Chondrocyte (in vitro differentiated cells): ENCODE data around the gene RHOC. TPM values are rescaled to one million over a fixed set of nuclear protein-coding genes. Genes with fewer than 3 reads are reported as not detected.
"Not testable (repeated sequence)": the region's sequence is repeated elsewhere in the genome, so short reads cannot be mapped to it uniquely, and the experiment has no call there.

ENCODE experiments used
- DNase-seq: peaks from one replicate; pipeline ENCODE4 v3.0.0; 2021; ENCODE audit warnings: mixed read lengths, low spot score
- H3K27ac Mint-ChIP-seq: one replicate; pipeline ENCODE4 v1.8.0; 2021; ENCODE audit warnings: mild to moderate bottlenecking, moderate library complexity, mixed read lengths; ENCODE audit not compliant: unreplicated experiment
- H3K27me3 Mint-ChIP-seq: 2 replicates; pipeline ENCODE4 v1.8.0; 2021; ENCODE audit warnings: low read depth, mixed read lengths
- H3K36me3 Mint-ChIP-seq: 2 replicates; pipeline ENCODE4 v1.8.0; 2021; ENCODE audit warnings: low read depth, mixed read lengths
- H3K4me1 Mint-ChIP-seq: 2 replicates; pipeline ENCODE4 v1.8.0; 2021; ENCODE audit warnings: low read depth, mild to moderate bottlenecking, mixed read lengths
- H3K4me3 Mint-ChIP-seq: one replicate; pipeline ENCODE4 v1.8.0; 2021; ENCODE audit warnings: mild to moderate bottlenecking, moderate library complexity, mixed read lengths; ENCODE audit not compliant: unreplicated experiment
- H3K9me3 Mint-ChIP-seq: 2 replicates; pipeline ENCODE4 v1.8.0; 2021; ENCODE audit warnings: low read depth, mixed read lengths
- CTCF ChIP-seq: fragments of 200-600 bp; sonication (generic); IDR thresholded peaks from 2 replicates; pipeline ENCODE4 v1.5.0; 2021; ENCODE audit warnings: antibody characterized with exemption, mild to moderate bottlenecking, moderate library complexity
- total RNA-seq: library from RNA; stranded (reverse); gene quantifications from 3 replicates; pipeline ENCODE4 v1.2.1, GENCODE V29; 2021

The RHOC gene
- total RNA-seq, 1 donor from 2014 or later, result 446 TPM

- Mint-ChIP-seq H3K4me3 (no peak overlapping the region), H3K27me3 (no peaks in the 10 kb centered on the region), H3K36me3 (no peaks in the 10 kb centered on the region), H3K9me3 (no peaks in the 10 kb centered on the region), H3K27ac (no peak overlapping the region), H3K4me1 (peaks cover 8% of the 10 kb centered on the region)
- no peak for DNase-seq
- no peak for TF ChIP-seq CTCF
Measured at GRCh38 chr1:112727716-112728115, 20.8 kb upstream of the RHOC start.

DNA sequence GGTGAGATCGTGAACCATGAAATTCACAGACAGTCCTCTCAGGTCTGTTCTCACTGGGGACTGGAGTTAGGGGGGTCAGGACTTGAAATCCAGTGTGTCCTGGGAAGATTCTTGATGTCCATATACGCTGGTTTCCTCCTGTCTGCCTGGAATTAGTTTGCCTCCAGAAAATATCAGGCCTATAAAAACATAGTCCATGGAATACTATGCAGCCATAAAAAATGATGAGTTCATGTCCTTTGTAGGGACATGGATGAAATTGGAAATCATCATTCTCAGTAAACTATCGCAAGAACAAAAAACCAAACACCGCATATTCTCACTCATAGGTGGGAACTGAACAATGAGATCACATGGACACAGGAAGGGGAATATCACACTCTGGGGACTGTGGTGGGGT lies 17.3 kb upstream of the RHOC start:
- H3K27me3 Mint-ChIP-seq, DNase-seq, H3K9me3 Mint-ChIP-seq, H3K4me3 Mint-ChIP-seq, H3K27ac Mint-ChIP-seq, H3K36me3 Mint-ChIP-seq: not testable (repeated sequence)
- H3K4me1 Mint-ChIP-seq, result peaks cover 12% of the 10 kb centered on the region

DNA sequence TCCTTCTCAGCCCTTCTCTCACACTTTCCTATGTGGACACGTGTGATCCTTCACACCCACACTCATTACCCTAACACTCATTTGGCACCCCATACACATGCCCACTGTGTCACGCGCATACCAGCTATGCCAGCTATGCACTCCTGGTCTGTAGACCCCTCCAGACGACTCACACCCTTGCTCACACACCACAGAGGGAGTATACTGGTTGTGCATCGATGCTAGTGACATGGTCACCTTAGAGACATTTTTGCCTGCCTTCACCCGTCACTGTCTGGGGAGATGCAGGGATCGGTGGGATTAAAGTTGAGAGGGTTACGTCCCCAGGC lies 16.5 kb upstream of the RHOC start:
- Mint-ChIP-seq H3K27ac (no peak overlapping the region), H3K36me3 (no peaks in the 10 kb centered on the region), H3K4me1 (peaks cover 14% of the 10 kb centered on the region), H3K9me3 (no peaks in the 10 kb centered on the region), H3K4me3 (no peak overlapping the region), H3K27me3 (peaks cover 3% of the 10 kb centered on the region)
- DNase-seq, result no peak
- no peak for TF ChIP-seq CTCF

- Mint-ChIP-seq H3K36me3 (no peaks in the 10 kb centered on the region), H3K9me3 (no peaks in the 10 kb centered on the region), H3K4me3 (peak overlapping the region; percentile 38), H3K27ac (no peak overlapping the region), H3K4me1 (peaks cover 14% of the 10 kb centered on the region), H3K27me3 (peaks cover 3% of the 10 kb centered on the region)
- TF ChIP-seq CTCF, result peak; percentile 16
- DNase-seq, result no peak
Measured at GRCh38 chr1:112722601-112723510, 15.9 kb upstream of the RHOC start.

DNA sequence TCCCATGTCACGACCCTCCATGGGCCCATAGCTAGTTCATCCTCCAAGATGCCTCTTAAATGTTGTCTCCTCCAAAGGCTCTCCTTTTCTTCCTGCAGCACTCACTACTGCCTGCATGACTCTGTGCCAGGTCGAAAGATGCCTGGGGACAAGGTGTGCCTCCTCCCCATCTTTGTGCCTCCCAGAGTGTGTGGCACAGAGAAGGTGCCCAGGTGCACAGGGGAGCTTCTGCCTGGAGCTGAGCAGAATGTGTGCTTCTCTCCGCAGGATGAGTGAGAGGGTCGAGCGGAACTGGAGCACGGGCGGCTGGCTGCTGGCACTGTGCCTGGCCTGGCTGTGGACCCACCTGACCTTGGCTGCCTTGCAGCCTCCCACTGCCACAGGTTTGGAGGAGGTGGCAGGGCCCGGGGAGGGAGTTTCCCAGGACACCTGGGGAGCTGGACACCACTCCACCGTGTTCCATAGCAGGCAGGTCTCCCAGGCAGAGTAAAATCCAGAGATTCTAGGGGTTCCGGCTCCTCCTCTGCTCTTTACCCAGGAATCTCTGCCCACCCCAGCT lies 15.1 kb upstream of the RHOC start:
- no peak for DNase-seq
- Mint-ChIP-seq H3K36me3 (no peaks in the 10 kb centered on the region), H3K9me3 (no peaks in the 10 kb centered on the region), H3K4me1 (peaks cover 14% of the 10 kb centered on the region), H3K27ac (no peak overlapping the region), H3K27me3 (peaks cover 3% of the 10 kb centered on the region), H3K4me3 (no peak overlapping the region)
- TF ChIP-seq CTCF, result no peak

DNA sequence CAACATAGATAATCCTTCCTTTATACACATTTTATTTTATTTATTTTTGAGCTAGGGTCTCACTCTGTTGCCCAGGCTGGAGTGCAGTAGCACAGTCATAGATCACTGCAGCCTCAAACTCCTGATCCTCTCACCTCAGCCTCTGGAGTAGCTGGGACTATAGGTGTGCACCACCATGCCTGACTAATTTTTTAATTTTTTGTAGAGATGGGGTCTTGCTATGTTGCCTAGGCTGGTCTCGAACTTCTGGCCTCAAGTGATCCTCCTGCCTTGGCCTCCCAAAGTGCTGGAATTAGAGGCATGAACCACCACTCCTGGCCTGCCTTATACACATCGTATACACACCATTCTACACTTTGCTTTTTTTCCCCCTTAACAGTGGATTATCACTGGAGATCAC lies 14.4 kb upstream of the RHOC start:
- not testable (repeated sequence) for H3K4me3 Mint-ChIP-seq, H3K9me3 Mint-ChIP-seq, H3K36me3 Mint-ChIP-seq, H3K27me3 Mint-ChIP-seq, H3K27ac Mint-ChIP-seq, DNase-seq
- H3K4me1 Mint-ChIP-seq, result peaks cover 16% of the 10 kb centered on the region
